ENCODE measurements around the gene MED10.

DNA sequence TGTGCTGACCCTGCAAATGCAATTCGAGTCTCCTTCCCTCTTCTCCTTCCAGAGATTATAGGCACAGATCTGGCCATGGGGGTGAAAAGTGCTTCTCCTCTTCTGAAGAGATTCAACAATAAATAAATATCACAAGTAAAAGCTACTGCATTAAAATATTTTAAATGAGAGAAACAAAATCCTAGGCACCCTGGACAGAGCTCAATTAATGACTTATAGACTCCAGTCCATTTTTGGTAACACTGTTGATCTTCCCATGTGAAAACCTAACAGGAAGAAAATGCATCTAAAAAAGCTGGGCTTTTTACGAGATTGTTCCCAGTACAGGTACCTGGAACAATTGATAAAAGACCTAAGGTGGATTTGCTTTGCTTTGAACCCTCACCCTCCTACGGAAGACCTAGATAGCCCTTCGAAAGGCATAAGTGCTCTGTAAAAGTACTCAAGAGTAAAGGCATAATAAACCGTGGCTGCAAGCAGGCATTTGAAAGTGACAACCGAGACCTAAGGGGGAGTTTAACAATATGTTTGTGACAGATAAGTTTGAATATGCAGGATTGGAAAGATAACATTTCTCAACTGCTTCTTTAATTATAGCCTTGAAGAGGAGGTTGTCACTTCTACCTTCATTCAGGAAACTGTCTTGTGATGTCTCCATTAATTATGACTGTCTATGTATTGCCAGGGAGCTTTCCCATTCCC is 29.4 kb upstream of the MED10 start:
- TF ChIP-seq, protein P1, sequence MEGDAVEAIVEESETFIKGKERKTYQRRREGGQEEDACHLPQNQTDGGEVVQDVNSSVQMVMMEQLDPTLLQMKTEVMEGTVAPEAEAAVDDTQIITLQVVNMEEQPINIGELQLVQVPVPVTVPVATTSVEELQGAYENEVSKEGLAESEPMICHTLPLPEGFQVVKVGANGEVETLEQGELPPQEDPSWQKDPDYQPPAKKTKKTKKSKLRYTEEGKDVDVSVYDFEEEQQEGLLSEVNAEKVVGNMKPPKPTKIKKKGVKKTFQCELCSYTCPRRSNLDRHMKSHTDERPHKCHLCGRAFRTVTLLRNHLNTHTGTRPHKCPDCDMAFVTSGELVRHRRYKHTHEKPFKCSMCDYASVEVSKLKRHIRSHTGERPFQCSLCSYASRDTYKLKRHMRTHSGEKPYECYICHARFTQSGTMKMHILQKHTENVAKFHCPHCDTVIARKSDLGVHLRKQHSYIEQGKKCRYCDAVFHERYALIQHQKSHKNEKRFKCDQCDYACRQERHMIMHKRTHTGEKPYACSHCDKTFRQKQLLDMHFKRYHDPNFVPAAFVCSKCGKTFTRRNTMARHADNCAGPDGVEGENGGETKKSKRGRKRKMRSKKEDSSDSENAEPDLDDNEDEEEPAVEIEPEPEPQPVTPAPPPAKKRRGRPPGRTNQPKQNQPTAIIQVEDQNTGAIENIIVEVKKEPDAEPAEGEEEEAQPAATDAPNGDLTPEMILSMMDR (IDR thresholded peaks at IDR 0.05; ENCODE audit: low read length) = no peak
- TF ChIP-seq EZH2 (IDR thresholded peaks at IDR 0.05; ENCODE audit: borderline replicate concordance, low read length) = no peak
